GM10266 (cell line): Measurements from ENCODE around the gene WDFY4.

Experiments used
- DNase-seq: peaks from one replicate; pipeline ENCODE4 v3.0.0; 2012; ENCODE audit errors: extremely low spot score
- CTCF ChIP-seq: IDR thresholded peaks from 2 replicates; pipeline ENCODE4 v1.5.1; 2012; ENCODE audit warnings: mild to moderate bottlenecking, low read depth; ENCODE audit not compliant: control insufficient read depth, insufficient read depth; ENCODE audit errors: missing control alignments

Gene WDFY4

GRCh38 chr10:48737886-48738285 lies 53.2 kb downstream of the WDFY4 start:
- DNase-seq: no peak
- no peak for TF ChIP-seq CTCF

GRCh38 chr10:48739170-48739569 lies 54.5 kb downstream of the WDFY4 start:
- DNase-seq: no peak
- TF ChIP-seq CTCF: no peak

DNA sequence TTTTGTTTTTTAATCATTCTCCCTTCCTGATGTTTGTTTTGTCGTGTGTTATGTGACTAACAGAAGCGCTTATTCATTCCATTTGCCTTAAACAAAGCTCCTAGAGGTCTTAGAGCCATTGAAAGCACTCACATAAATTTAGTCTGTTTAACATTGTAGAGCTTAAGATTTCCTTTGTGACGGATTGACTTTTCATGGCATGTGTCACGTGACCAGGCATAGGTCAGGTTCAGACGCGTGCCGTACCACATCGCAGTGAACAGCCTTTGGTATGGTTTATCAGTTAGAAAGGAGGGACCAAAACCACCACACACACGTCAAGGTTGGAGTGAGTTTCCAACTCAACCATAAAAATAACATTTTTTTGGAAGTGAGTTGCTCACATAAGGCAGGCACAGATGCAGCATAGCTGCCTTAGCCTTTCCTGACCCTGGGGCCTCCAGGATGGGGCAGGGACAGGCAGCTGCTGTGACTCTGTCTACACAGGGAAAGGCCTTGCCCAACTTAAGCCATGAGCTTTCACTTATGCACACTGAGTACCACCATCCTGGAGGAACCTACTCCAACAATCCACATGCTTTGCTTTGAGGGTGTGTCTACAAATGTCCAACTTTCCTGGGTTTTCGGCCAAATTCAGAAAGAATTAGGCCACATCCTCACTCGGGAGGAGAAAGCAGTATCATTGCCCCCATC lies 55.5 kb downstream of the WDFY4 start:
- DNase-seq: no peak

GRCh38 chr10:48740988-48741387 lies 56.3 kb downstream of the WDFY4 start:
- TF ChIP-seq CTCF: no peak
- no peak for DNase-seq

More for the DNA sequence above, 55.5 kb downstream of the WDFY4 start:
- no peak for TF ChIP-seq CTCF

DNA sequence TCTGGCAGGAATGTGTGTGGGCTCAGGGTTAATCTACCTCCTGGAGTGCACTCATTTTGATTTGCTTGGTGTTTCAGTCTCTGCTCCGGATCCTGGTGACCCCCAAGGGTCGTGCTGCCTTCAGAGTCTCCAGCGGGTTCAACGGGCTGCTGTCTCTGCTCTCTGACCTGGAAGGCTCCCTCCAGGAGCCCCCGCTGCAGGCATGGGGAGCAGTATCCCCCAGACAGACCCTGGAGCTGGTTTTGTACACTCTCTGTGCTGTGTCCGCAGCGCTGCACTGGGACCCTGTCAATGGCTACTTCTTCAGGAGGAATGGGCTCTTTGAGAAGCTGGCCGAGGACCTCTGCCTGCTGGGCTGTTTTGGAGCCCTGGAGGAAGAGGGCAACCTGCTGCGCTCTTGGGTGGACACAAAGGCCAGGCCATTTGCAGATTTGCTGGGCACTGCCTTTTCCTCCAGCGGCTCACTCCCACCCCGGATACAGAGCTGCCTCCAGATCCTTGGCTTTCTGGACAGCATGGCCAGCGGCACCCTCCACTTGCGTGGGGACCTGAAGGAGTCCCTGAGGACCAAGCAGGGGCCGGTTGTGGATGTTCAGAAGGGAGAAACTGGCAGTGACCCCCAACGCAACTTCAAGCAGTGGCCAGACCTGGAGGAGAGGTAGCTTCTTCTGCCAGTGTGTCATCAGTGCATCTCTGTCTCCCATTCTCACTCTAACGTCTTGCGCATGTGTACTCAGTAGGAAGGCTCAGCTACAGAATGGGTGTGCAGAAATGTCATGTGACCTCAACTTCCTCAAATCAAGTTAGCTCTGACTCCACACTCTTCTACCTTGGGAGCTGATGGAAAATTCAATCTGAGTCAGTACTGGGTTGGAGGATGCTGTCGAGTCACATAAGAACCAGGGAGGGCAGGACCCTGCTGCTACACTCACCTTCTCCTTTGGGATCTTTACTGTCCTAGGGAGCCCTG lies 58.5 kb downstream of the WDFY4 start:
- DNase-seq: no peak
- TF ChIP-seq CTCF: no peak

- TF ChIP-seq CTCF: no peak
- DNase-seq: peak; percentile 28
These were observed 59.9 kb downstream of the WDFY4 start for GRCh38 chr10:48744587-48744986.
